Prostate gland (tissue), 2 donors: ENCODE measurements around the gene CAPN11.

Experiments used
- POLR2A ChIP-seq: fragments of 450-650 bp; IDR thresholded peaks from one replicate; pipeline ENCODE4 v1.6.1; 2016; ENCODE audit warnings: antibody characterized with exemption, mild to moderate bottlenecking
- TF ChIP-seq, protein P1 (sequence below), 4 experiments: fragments of 200-600 bp in 2 of 4; fragments of 450-650 bp in 2 of 4; sonication (generic) in 2 of 4; IDR thresholded peaks; 1 replicate in 3 of 4; 2 replicates in 1 of 4; pipeline ENCODE4 v1.5.1; 2016 to 2019; ENCODE audit warnings: antibody characterized with exemption in 4 of 4, mild to moderate bottlenecking in 2 of 4, moderate library complexity in 2 of 4

DNA sequence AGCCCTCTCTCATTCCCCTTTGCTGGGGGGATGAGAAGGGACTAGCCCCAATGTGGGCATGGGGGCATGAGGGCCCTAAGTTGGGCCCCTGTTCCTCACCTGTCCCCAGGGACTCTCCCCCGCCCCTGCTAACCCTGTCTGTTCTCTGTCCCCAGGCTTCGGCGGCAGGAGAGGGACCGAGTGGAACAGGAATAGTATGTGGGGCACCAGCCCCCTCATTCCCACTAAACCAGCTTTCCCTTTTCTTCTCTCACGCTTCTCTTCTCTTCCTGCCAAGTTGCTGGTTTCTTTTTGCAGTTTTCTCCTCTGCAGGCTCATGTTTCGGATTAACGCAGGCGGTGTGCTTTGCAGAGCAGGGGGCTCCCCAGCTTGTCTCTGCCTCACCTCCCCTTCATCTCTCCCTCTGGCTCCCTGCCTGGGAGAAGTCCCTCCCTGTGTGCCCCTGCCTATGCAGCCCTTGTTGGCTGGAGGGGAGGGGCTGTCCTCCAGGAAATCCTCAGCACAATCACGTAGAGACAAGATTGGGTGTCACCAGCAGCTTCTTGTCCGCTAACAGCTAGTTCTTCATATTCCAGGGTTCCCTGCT lies 23.4 kb upstream of the CAPN11 start:
- TF ChIP-seq, protein P1, sequence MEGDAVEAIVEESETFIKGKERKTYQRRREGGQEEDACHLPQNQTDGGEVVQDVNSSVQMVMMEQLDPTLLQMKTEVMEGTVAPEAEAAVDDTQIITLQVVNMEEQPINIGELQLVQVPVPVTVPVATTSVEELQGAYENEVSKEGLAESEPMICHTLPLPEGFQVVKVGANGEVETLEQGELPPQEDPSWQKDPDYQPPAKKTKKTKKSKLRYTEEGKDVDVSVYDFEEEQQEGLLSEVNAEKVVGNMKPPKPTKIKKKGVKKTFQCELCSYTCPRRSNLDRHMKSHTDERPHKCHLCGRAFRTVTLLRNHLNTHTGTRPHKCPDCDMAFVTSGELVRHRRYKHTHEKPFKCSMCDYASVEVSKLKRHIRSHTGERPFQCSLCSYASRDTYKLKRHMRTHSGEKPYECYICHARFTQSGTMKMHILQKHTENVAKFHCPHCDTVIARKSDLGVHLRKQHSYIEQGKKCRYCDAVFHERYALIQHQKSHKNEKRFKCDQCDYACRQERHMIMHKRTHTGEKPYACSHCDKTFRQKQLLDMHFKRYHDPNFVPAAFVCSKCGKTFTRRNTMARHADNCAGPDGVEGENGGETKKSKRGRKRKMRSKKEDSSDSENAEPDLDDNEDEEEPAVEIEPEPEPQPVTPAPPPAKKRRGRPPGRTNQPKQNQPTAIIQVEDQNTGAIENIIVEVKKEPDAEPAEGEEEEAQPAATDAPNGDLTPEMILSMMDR (IDR thresholded peaks at IDR 0.05): no peak
- no peak for TF ChIP-seq POLR2A
